H9 (cell line): ENCODE measurements around the gene GDI1. TPM values are rescaled to one million over a fixed set of nuclear protein-coding genes. Genes with fewer than 3 reads are reported as not detected.

Experiments
- DNase-seq: peaks from one replicate; pipeline ENCODE4 v3.0.0-alpha.2; 2017
- H2AFZ ChIP-seq: one replicate; pipeline ENCODE4 v1.6.1; 2013; ENCODE audit warnings: mild to moderate bottlenecking, low read length, control low read depth, moderate library complexity
- H2AK5ac ChIP-seq: 2 replicates; pipeline ENCODE4 v1.6.1; 2013; ENCODE audit warnings: low read length, control low read depth, mixed read lengths; ENCODE audit not compliant: insufficient read length
- H2BK120ac ChIP-seq: one replicate; pipeline ENCODE4 v1.6.1; 2013; ENCODE audit warnings: low read depth, mild to moderate bottlenecking, low read length, control low read depth, inconsistent platforms; ENCODE audit not compliant: poor library complexity, severe bottlenecking
- H2BK12ac ChIP-seq: 2 replicates; pipeline ENCODE4 v1.6.1; 2013; ENCODE audit warnings: low read length, control low read depth, mixed read lengths, low read depth; ENCODE audit not compliant: insufficient read length
- H2BK15ac ChIP-seq: 2 replicates; pipeline ENCODE4 v1.6.1; 2013; ENCODE audit warnings: low read depth, low read length, control low read depth
- H2BK20ac ChIP-seq: one replicate; pipeline ENCODE4 v1.6.1; 2013; ENCODE audit warnings: low read depth, mild to moderate bottlenecking, low read length, control low read depth, inconsistent platforms; ENCODE audit not compliant: poor library complexity, severe bottlenecking
- H2BK5ac ChIP-seq: 2 replicates; pipeline ENCODE4 v1.6.1; 2013; ENCODE audit warnings: low read length, control low read depth, mixed read lengths; ENCODE audit not compliant: insufficient read length
- H3K14ac ChIP-seq: 2 replicates; pipeline ENCODE4 v1.6.1; 2013; ENCODE audit warnings: low read length, control low read depth; ENCODE audit not compliant: insufficient read depth
- H3K18ac ChIP-seq: 2 replicates; pipeline ENCODE4 v1.6.1; 2013; ENCODE audit warnings: low read depth, mild to moderate bottlenecking, mixed read lengths, low read length, control low read depth; ENCODE audit not compliant: insufficient read length
- H3K23ac ChIP-seq: 2 replicates; pipeline ENCODE4 v1.6.1; 2013; ENCODE audit warnings: low read length, control low read depth, mixed read lengths, low read depth; ENCODE audit not compliant: insufficient read length
- H3K23me2 ChIP-seq: 2 replicates; pipeline ENCODE4 v1.6.1; 2013; ENCODE audit warnings: low read depth, mild to moderate bottlenecking, mixed read lengths, low read length, control low read depth; ENCODE audit not compliant: insufficient read length, poor library complexity, severe bottlenecking
- H3K27ac ChIP-seq: 2 replicates; pipeline ENCODE4 v1.5.1; 2013; ENCODE audit warnings: low read length, control low read depth, mixed read lengths, low read depth; ENCODE audit not compliant: insufficient read length
- H3K27me3 ChIP-seq: 2 replicates; pipeline ENCODE4 v1.6.1; 2013; ENCODE audit warnings: low read length, control low read depth, inconsistent platforms; ENCODE audit not compliant: insufficient read depth
- H3K4ac ChIP-seq: 2 replicates; pipeline ENCODE4 v1.6.1; 2013; ENCODE audit warnings: low read depth, mild to moderate bottlenecking, control low read depth, inconsistent platforms, low read length, moderate library complexity
- H3K4me1 ChIP-seq: 2 replicates; pipeline ENCODE4 v1.6.1; 2013; ENCODE audit warnings: low read length, control low read depth, inconsistent platforms; ENCODE audit not compliant: insufficient read depth
- H3K4me2 ChIP-seq: 2 replicates; pipeline ENCODE4 v1.6.1; 2013; ENCODE audit warnings: low read length, control low read depth, mixed read lengths; ENCODE audit not compliant: insufficient read length, insufficient read depth
- H3K56ac ChIP-seq: 2 replicates; pipeline ENCODE4 v1.6.1; 2013; ENCODE audit warnings: low read depth, mild to moderate bottlenecking, mixed read lengths, low read length, control low read depth; ENCODE audit not compliant: insufficient read length
- H3K79me1 ChIP-seq: 2 replicates; pipeline ENCODE4 v1.6.1; 2013; ENCODE audit warnings: low read depth, mild to moderate bottlenecking, moderate library complexity, low read length, control low read depth, inconsistent platforms; ENCODE audit not compliant: insufficient read depth, poor library complexity, severe bottlenecking
- H3K79me2 ChIP-seq: 2 replicates; pipeline ENCODE4 v1.6.1; 2013; ENCODE audit warnings: low read length, control low read depth, inconsistent platforms; ENCODE audit not compliant: insufficient read depth
- H3K9ac ChIP-seq: 2 replicates; pipeline ENCODE4 v1.6.1; 2013; ENCODE audit warnings: low read length, control low read depth, mixed read lengths; ENCODE audit not compliant: insufficient read length; ENCODE audit errors: extremely low read depth
- H3K9me3 ChIP-seq: one replicate; pipeline ENCODE4 v1.6.1; 2013; ENCODE audit warnings: low read depth, low read length, inconsistent platforms; ENCODE audit not compliant: control insufficient read depth
- H3T11ph ChIP-seq: one replicate; pipeline ENCODE4 v1.6.1; 2013; ENCODE audit warnings: mild to moderate bottlenecking, low read length, control low read depth, inconsistent platforms
- H4K20me1 ChIP-seq: one replicate; pipeline ENCODE4 v1.6.1; 2013; ENCODE audit not compliant: control insufficient read depth, insufficient read length, insufficient read depth
- H4K5ac ChIP-seq: 2 replicates; pipeline ENCODE4 v1.6.1; 2013; ENCODE audit warnings: low read depth, mild to moderate bottlenecking, mixed read lengths, low read length, control low read depth; ENCODE audit not compliant: insufficient read length
- H4K8ac ChIP-seq: replicated peaks from 2 replicates; pipeline ENCODE4 v1.6.1; 2013; ENCODE audit warnings: low read length, control low read depth, mixed read lengths, low read depth; ENCODE audit not compliant: insufficient read length
- H4K91ac ChIP-seq: 2 replicates; pipeline ENCODE4 v1.6.1; 2013; ENCODE audit warnings: low read depth, mild to moderate bottlenecking, moderate library complexity, mixed read lengths, low read length, control low read depth; ENCODE audit not compliant: insufficient read length
- H3K27ac Mint-ChIP-seq, 3 experiments: 2 replicates in 2 of 3; 3 replicates in 1 of 3; pipeline ENCODE4 v1.8.0; 2020 to 2021; ENCODE audit warnings: mixed read lengths in 3 of 3, mild to moderate bottlenecking in 1 of 3, moderate library complexity in 1 of 3
- H3K27me3 Mint-ChIP-seq: 2 replicates; pipeline ENCODE4 v1.8.0; 2021; ENCODE audit warnings: low read depth, mild to moderate bottlenecking, moderate library complexity, mixed read lengths
- H3K36me3 Mint-ChIP-seq, 3 experiments: 2 replicates in 2 of 3; 3 replicates in 1 of 3; pipeline ENCODE4 v1.8.0; 2020 to 2021; ENCODE audit warnings: low read depth in 3 of 3, mixed read lengths in 3 of 3; ENCODE audit not compliant: insufficient read depth in 1 of 3
- H3K4me1 Mint-ChIP-seq, 2 experiments: 2 replicates each; pipeline ENCODE4 v1.8.0; 2020; ENCODE audit warnings: mixed read lengths in 2 of 2
- H3K4me3 Mint-ChIP-seq, 2 experiments: 2 replicates in 1 of 2; 3 replicates in 1 of 2; pipeline ENCODE4 v1.8.0; 2020 to 2021; ENCODE audit warnings: mild to moderate bottlenecking in 2 of 2, mixed read lengths in 2 of 2, moderate library complexity in 1 of 2
- H3K9me3 Mint-ChIP-seq, 2 experiments: 2 replicates in 1 of 2; 3 replicates in 1 of 2; pipeline ENCODE4 v1.8.0; 2020; ENCODE audit warnings: mild to moderate bottlenecking in 2 of 2, mixed read lengths in 2 of 2, moderate library complexity in 1 of 2
- CTCF ChIP-seq: fragments of 200-600 bp; sonication (generic); conservative IDR thresholded peaks from 3 replicates; pipeline ENCODE4 v1.8.0; 2021; ENCODE audit warnings: antibody characterized with exemption, mild to moderate bottlenecking
- WGBS: extraction: QIAGEN DNeasy Blood & Tissue Kit; methylation state at CpG from one replicate; pipeline ENCODE4 v1.1.7; 2013; ENCODE audit warnings: missing lambda C conversion rate, low lambda C conversion rate, mixed read lengths; ENCODE audit not compliant: insufficient read length; ENCODE audit errors: extremely low coverage; 5-methylcytosine and 5-hydroxymethylcytosine counted together
- total RNA-seq: library from RNA; stranded (reverse); gene quantifications from 2 replicates; pipeline ENCODE4 v1.2.1, GENCODE V29; 2021

The GDI1 gene
- total RNA-seq, 1 experiment from 2014 or later = 111 TPM

DNA sequence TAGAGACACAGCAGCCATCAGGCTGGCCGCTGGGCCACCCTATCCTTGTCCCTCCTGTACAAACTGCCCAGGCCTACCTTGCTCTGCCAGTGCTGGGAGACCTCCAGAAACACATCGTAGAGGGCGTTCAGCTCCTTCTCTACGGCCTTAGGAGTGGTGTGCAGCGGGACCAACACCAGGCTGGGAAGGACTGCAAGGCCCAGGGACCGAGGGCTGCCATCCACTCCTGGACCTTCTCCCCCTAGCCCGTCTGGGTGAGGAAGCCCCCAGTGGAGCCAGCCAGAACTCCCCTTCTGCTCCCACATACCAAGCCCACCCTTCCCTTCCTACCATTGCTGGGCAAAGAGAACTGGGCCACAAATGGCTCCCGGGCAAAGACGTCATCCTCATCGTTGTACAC, 33.8 kb upstream of the GDI1 start:
- no peak overlapping the region for H2BK12ac ChIP-seq
- H3K4me2 ChIP-seq = no peak overlapping the region
- no peak overlapping the region for H2BK20ac ChIP-seq
- no peak overlapping the region for H4K8ac ChIP-seq
- Mint-ChIP-seq H3K27me3 (peaks cover 3% of the 10 kb centered on the region), H3K27ac (peak overlapping the region in 1 of 3 experiments; percentile 58; a peak in 1 of 7 replicates), H3K9me3 (peaks cover 74 to 78% of the 10 kb centered on the region in 2 experiments), H3K36me3 (peaks cover 27 to 45% (median 35%) of the 10 kb centered on the region in 3 experiments), H3K4me3 (no peak overlapping the region), H3K4me1 (peaks cover 0 to 15% of the 10 kb centered on the region in 2 experiments; a peak in 2 of 4 replicates)
- peaks cover 33% of the 10 kb centered on the region for H3K9me3 ChIP-seq
- no peak overlapping the region for H2AFZ ChIP-seq
- no peak for DNase-seq
- H3K79me2 ChIP-seq = peaks cover 3% of the 10 kb centered on the region; the same call in 1 of the 2 replicates
- no peaks in the 10 kb centered on the region for H3K4me1 ChIP-seq
- no peak overlapping the region for H3K9ac ChIP-seq
- no peak overlapping the region for H3K56ac ChIP-seq
- H4K20me1 ChIP-seq = no peaks in the 10 kb centered on the region
- H3K27ac ChIP-seq = no peak overlapping the region
- no peak overlapping the region for H2AK5ac ChIP-seq
- H2BK5ac ChIP-seq = no peak overlapping the region
- no peak overlapping the region for H3K18ac ChIP-seq
- no peak overlapping the region for H4K5ac ChIP-seq
- no peak overlapping the region; the same call in 1 of the 2 replicates for H3K14ac ChIP-seq
- no peak overlapping the region for H2BK15ac ChIP-seq
- H3T11ph ChIP-seq = no peak overlapping the region
- no peak for TF ChIP-seq CTCF
- H3K4ac ChIP-seq = no peak overlapping the region
- WGBS = no CpG with 5 or more reads among the region's 10 CpGs
- H4K91ac ChIP-seq = no peak overlapping the region
- H3K23me2 ChIP-seq = peaks cover 10% of the 10 kb centered on the region
- H3K23ac ChIP-seq = no peak overlapping the region
- no peaks in the 10 kb centered on the region for H3K79me1 ChIP-seq
- no peak overlapping the region for H2BK120ac ChIP-seq
- H3K27me3 ChIP-seq = no peaks in the 10 kb centered on the region
